Endothelial cell of umbilical vein (primary cell): ENCODE measurements around the gene EVI2A. TPM values are rescaled to one million over a fixed set of nuclear protein-coding genes. Genes with fewer than 3 reads are reported as not detected.

Experiments
- BruUV-seq: library from RNA; stranded (reverse); fragments of 400-500 nt; replicated peaks from 2 replicates; lab custom pipeline; 2021; lab: Mats Ljungman, UMichigan
- CTCF ChIA-PET: fragments of 300-600, 350-600 bp; sonication (Branson Sonifier 250); formaldehyde crosslinking; loops from one replicate; lab custom pipeline; 2021; ENCODE audit warnings: antibody characterized with exemption, inconsistent platforms; lab: Charles Lee
- POLR2A ChIA-PET: fragments of 300-600, 350-600 bp; sonication (Branson Sonifier 250); formaldehyde crosslinking; loops from one replicate; lab custom pipeline; 2021; ENCODE audit warnings: antibody characterized with exemption, inconsistent platforms; lab: Charles Lee
- DNase-seq: peaks from one replicate; pipeline ENCODE4 v3.0.0-alpha.2; 2011; ENCODE audit warnings: low read depth, low spot score
- FAIRE-seq: peaks from 2 replicates; lab custom pipeline; 2011; peaks lifted over from hg19 to GRCh38; lab: Jason Lieb, UNC
- H2AFZ ChIP-seq: 2 replicates; pipeline ENCODE4 v1.6.0; 2012; ENCODE audit warnings: low read depth, low read length, control low read depth, inconsistent platforms
- H3K27ac ChIP-seq: 2 replicates; pipeline ENCODE4 v1.5.1; 2011; ENCODE audit warnings: low read depth, mild to moderate bottlenecking, control low read depth, low read length, moderate library complexity; ENCODE audit not compliant: insufficient read depth
- H3K27me3 ChIP-seq, 2 experiments: 2 replicates each; pipeline versions ENCODE4 v1.6.0 to v1.6.1; 2011; ENCODE audit warnings: low read length in 2 of 2, mixed read lengths in 1 of 2; ENCODE audit not compliant: control insufficient read depth in 2 of 2, insufficient read depth in 2 of 2
- H3K36me3 ChIP-seq, 2 experiments: 2 replicates in 1 of 2; 3 replicates in 1 of 2; pipeline ENCODE4 v1.5.1; 2011; ENCODE audit warnings: low read length in 2 of 2, mild to moderate bottlenecking in 1 of 2, moderate library complexity in 1 of 2; ENCODE audit not compliant: control insufficient read depth in 2 of 2, insufficient read depth in 2 of 2; ENCODE audit errors: extremely low read depth in 1 of 2
- H3K4me1 ChIP-seq: 3 replicates; pipeline ENCODE4 v1.5.1; 2011; ENCODE audit warnings: mild to moderate bottlenecking, low read length; ENCODE audit not compliant: control insufficient read depth, insufficient read depth; ENCODE audit errors: extremely low read depth
- H3K4me2 ChIP-seq: 2 replicates; pipeline ENCODE4 v1.6.1; 2011; ENCODE audit warnings: low read length, control low read depth, mixed read lengths; ENCODE audit not compliant: insufficient read depth
- H3K4me3 ChIP-seq, 3 experiments: fragments of 200-600 bp in 1 of 3; sonication (generic), shearing (Covaris generic) in 1 of 3; replicated peaks in 1 of 3; 2 replicates each; pipeline ENCODE4 v1.5.1; 2011 to 2016; ENCODE audit warnings: control low read depth in 3 of 3, low read length in 3 of 3, mild to moderate bottlenecking in 2 of 3, inconsistent platforms in 1 of 3, low read depth in 1 of 3, moderate library complexity in 1 of 3; ENCODE audit not compliant: insufficient read depth in 1 of 3
- H3K79me2 ChIP-seq: 2 replicates; pipeline ENCODE4 v1.6.0; 2012; ENCODE audit warnings: low read length, inconsistent platforms; ENCODE audit not compliant: control insufficient read depth, insufficient read depth
- H3K9ac ChIP-seq: replicated peaks from 2 replicates; pipeline ENCODE3; 2011; ENCODE audit warnings: low read length, control low read depth; ENCODE audit not compliant: insufficient read depth; ENCODE audit errors: extremely low read depth
- H3K9me1 ChIP-seq: replicated peaks from 3 replicates; pipeline ENCODE4 v1.6.0; 2011; ENCODE audit warnings: mild to moderate bottlenecking, low read length; ENCODE audit not compliant: control insufficient read depth, insufficient read depth; ENCODE audit errors: extremely low read depth
- H3K9me3 ChIP-seq: replicated peaks from 2 replicates; pipeline ENCODE4 v1.5.1; 2012; ENCODE audit warnings: low read length, inconsistent platforms; ENCODE audit not compliant: control insufficient read depth, insufficient read depth
- H4K20me1 ChIP-seq: replicated peaks from 2 replicates; pipeline ENCODE3; 2011; ENCODE audit warnings: mild to moderate bottlenecking, low read length; ENCODE audit not compliant: control insufficient read depth, insufficient read depth; ENCODE audit errors: extremely low read depth
- CTCF ChIP-seq, 2 donors: IDR thresholded peaks; 1 replicate in 1 of 2; 2 replicates in 1 of 2; pipeline ENCODE4 v1.5.1; 2011; ENCODE audit warnings: low read length in 2 of 2, mild to moderate bottlenecking in 2 of 2, moderate library complexity in 2 of 2, control low read depth in 1 of 2, inconsistent platforms in 1 of 2, low read depth in 1 of 2; ENCODE audit not compliant: insufficient read depth in 1 of 2; ENCODE audit errors: extremely low read depth in 1 of 2
- EZH2 ChIP-seq: IDR thresholded peaks from 2 replicates; pipeline ENCODE4 v1.6.1; 2012; ENCODE audit warnings: borderline replicate concordance, low read depth, mild to moderate bottlenecking, moderate library complexity, low read length, inconsistent platforms; ENCODE audit not compliant: severe bottlenecking
- FOS ChIP-seq: IDR thresholded peaks from 2 replicates; pipeline ENCODE4 v1.6.1; 2011; ENCODE audit warnings: mild to moderate bottlenecking, low read length, moderate library complexity, borderline replicate concordance; ENCODE audit not compliant: insufficient read depth
- GATA2 ChIP-seq: IDR thresholded peaks from 2 replicates; pipeline ENCODE4 v1.7.0; 2011; ENCODE audit warnings: low read depth, mild to moderate bottlenecking, moderate library complexity, mixed read lengths, low read length; ENCODE audit not compliant: insufficient read length, insufficient read depth
- JUN ChIP-seq: IDR thresholded peaks from 2 replicates; pipeline ENCODE4 v1.6.1; 2011; ENCODE audit warnings: borderline replicate concordance, low read depth; ENCODE audit not compliant: insufficient read length, insufficient read depth
- MAX ChIP-seq: IDR thresholded peaks from 2 replicates; pipeline ENCODE4 v1.6.1; 2011; ENCODE audit not compliant: insufficient read depth, insufficient read length
- MYC ChIP-seq: IDR thresholded peaks from one replicate; pipeline ENCODE4 v1.6.1; 2011; ENCODE audit warnings: mild to moderate bottlenecking, low read depth, low read length
- POLR2A ChIP-seq: IDR thresholded peaks from 2 replicates; pipeline ENCODE4 v1.6.1; 2012; ENCODE audit warnings: low read depth, mild to moderate bottlenecking, control low read depth, low read length
- POLR2AphosphoS5 ChIP-seq: IDR thresholded peaks from 2 replicates; pipeline ENCODE4 v1.6.1; 2012; ENCODE audit warnings: low read depth, mild to moderate bottlenecking, control low read depth, low read length, moderate library complexity; ENCODE audit not compliant: insufficient read depth
- dilution Hi-C: fragments of 300-500 bp; cut with MboI; formaldehyde crosslinking; loops from one replicate; pipeline ENCODE4 v1.15.0; 2019; ENCODE audit warnings: low sequenced_read_pairs; ENCODE audit not compliant: extremely low pct_ligation_motif_present
- intact Hi-C: fragments of 100-400 bp; cut with micrococcal nuclease; formaldehyde crosslinking; loops from one replicate; pipeline ENCODE4 v1.10.0; 2022
- polyA plus RNA-seq, 4 experiments: library from polyadenylated mRNA; depleted of rRNA in 3 of 4; stranded (reverse) in 3 of 4; unstranded in 1 of 4; fragments of >200 nt; gene quantifications; 2 replicates each; pipeline versions ENCODE4 v1.2.1 to v1.2.3, GENCODE V29; 2011 to 2012; ENCODE audit warnings: missing spikeins in 1 of 4
- total RNA-seq: library from RNA; stranded (reverse); gene quantifications from 2 replicates; pipeline ENCODE4 v1.2.3, GENCODE V29; 2021

EVI2A gene
- total and polyA plus RNA-seq, 2 donors (not counting 3 experiments of a cell fraction or from before 2014, with no cell fraction given): 0.07 to 0.22 TPM

- Histone ChIP-seq H3K36me3 (no peaks in the 10 kb centered on the region), H3K4me3 (no peak overlapping the region), H3K27ac (no peak overlapping the region), H4K20me1 (no peaks in the 10 kb centered on the region), H3K79me2 (no peaks in the 10 kb centered on the region), H3K4me2 (no peak overlapping the region), H2AFZ (no peak overlapping the region), H3K4me1 (no peaks in the 10 kb centered on the region), H3K9me3 (no peaks in the 10 kb centered on the region), H3K9me1 (no peaks in the 10 kb centered on the region), H3K27me3 (no peaks in the 10 kb centered on the region), H3K9ac (no peak overlapping the region)
- ChIA-PET CTCF (no interaction called here), POLR2A (no interaction called here)
- FAIRE-seq: no peak
- DNase-seq: no peak
- intact Hi-C loops: no loop called here
- dilution Hi-C loops: no loop called here
- no TSS peak for BruUV-seq
- no peak for TF ChIP-seq EZH2
- no peak for TF ChIP-seq POLR2AphosphoS5
- no peak for TF ChIP-seq JUN
- TF ChIP-seq MAX: no peak
- TF ChIP-seq MYC: no peak
- TF ChIP-seq CTCF (IDR thresholded peaks at IDR 0.05; ENCODE audit: extremely low read depth in 1 of 2, insufficient read depth in 1 of 2, low read depth in 1 of 2, low read length in 2 of 2): no peak
- no peak for TF ChIP-seq FOS
- TF ChIP-seq POLR2A: no peak
- TF ChIP-seq GATA2: no peak
Measured at GRCh38 chr17:31294231-31294630, 27.2 kb downstream of the EVI2A start.
